Measurements from ENCODE around the gene CHRM5. TPM values are rescaled to one million over a fixed set of nuclear protein-coding genes. Genes with fewer than 3 reads are reported as not detected.

The CHRM5 gene
- total RNA-seq, 1 donor from 2014 or later = not detected

- H3K36me3 ChIP-seq = no peaks in the 10 kb centered on the region
- no peak overlapping the region for H3K4me3 ChIP-seq
- no peaks in the 10 kb centered on the region for H3K4me1 ChIP-seq
- H3K27ac ChIP-seq = no peak overlapping the region
- ATAC-seq (no peak), DNase-seq (no peak)
- intact Hi-C loops (cut with DNase I) = no loop called here
- no peaks in the 10 kb centered on the region for H3K9me3 ChIP-seq
- no peak for TF ChIP-seq CTCF (IDR thresholded peaks at IDR 0.05)
- no peaks in the 10 kb centered on the region for H3K27me3 ChIP-seq (ENCODE audit: low read depth)
Observed at GRCh38 chr15:33971811-33972210, 3.5 kb downstream of the CHRM5 start.

GRCh38 chr15:33975022-33975565 is 6.8 kb downstream of the CHRM5 start:
- H3K9me3 ChIP-seq = no peaks in the 10 kb centered on the region
- no peaks in the 10 kb centered on the region for H3K36me3 ChIP-seq

GRCh38 chr15:33980159-33980558 is 11.9 kb downstream of the CHRM5 start:
- ATAC-seq (no peak), DNase-seq (no peak)
- no peak overlapping the region for H3K27ac ChIP-seq
- no peaks in the 10 kb centered on the region for H3K27me3 ChIP-seq (ENCODE audit: low read depth)
- intact Hi-C loops (cut with DNase I) = no loop called here
- no peaks in the 10 kb centered on the region for H3K4me1 ChIP-seq
- no peak for TF ChIP-seq CTCF (IDR thresholded peaks at IDR 0.05)
- H3K9me3 ChIP-seq = no peaks in the 10 kb centered on the region
- H3K36me3 ChIP-seq = no peaks in the 10 kb centered on the region
- H3K4me3 ChIP-seq = no peak overlapping the region

More at GRCh38 chr15:33975022-33975565, 6.8 kb downstream of the CHRM5 start:
- no peak overlapping the region for H3K4me3 ChIP-seq
- H3K27ac ChIP-seq = no peak overlapping the region
- intact Hi-C loops (cut with DNase I) = no loop called here
- ATAC-seq (no peak), DNase-seq (no peak)
- TF ChIP-seq CTCF (IDR thresholded peaks at IDR 0.05) = no peak
- no peaks in the 10 kb centered on the region for H3K4me1 ChIP-seq
- H3K27me3 ChIP-seq (ENCODE audit: low read depth) = no peaks in the 10 kb centered on the region

- ATAC-seq (no peak), DNase-seq (no peak)
- TF ChIP-seq CTCF (IDR thresholded peaks at IDR 0.05) = no peak
- Histone ChIP-seq H3K27me3 (ENCODE audit: low read depth) (no peaks in the 10 kb centered on the region), H3K27ac (no peak overlapping the region), H3K9me3 (no peaks in the 10 kb centered on the region), H3K4me3 (no peak overlapping the region), H3K36me3 (no peaks in the 10 kb centered on the region), H3K4me1 (no peaks in the 10 kb centered on the region)
- intact Hi-C loops (cut with DNase I) = no loop called here
Observed at GRCh38 chr15:33982516-33982915, 14.2 kb downstream of the CHRM5 start.

DNA sequence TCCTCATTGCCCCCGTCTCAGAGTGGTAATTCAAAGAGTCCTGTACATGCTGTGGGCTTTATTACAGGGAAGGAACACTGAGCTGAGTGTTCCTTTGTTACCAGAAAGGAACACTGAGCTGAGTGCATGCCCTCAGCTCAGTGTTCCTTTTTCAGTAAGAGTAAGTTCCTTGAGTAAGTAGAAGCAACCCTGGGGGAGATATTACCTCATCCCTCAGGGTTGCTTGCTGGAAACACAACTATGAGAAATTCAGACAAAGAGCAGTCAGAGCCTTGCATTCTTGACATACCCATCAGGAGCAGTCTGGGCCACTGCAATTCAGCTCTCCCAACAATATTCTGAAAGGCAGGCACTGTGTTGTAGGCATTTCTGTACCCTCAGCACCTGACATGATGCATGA is 17.0 kb downstream of the CHRM5 start:
- Histone ChIP-seq H3K4me3 (no peak overlapping the region), H3K27me3 (ENCODE audit: low read depth) (no peaks in the 10 kb centered on the region), H3K9me3 (no peaks in the 10 kb centered on the region), H3K27ac (no peak overlapping the region), H3K4me1 (no peaks in the 10 kb centered on the region), H3K36me3 (no peaks in the 10 kb centered on the region)
- intact Hi-C loops (cut with DNase I) = no loop called here
- no peak for TF ChIP-seq CTCF (IDR thresholded peaks at IDR 0.05)
- ATAC-seq (peak in 1 of 2 donors; percentile 15), DNase-seq (no peak)

DNA sequence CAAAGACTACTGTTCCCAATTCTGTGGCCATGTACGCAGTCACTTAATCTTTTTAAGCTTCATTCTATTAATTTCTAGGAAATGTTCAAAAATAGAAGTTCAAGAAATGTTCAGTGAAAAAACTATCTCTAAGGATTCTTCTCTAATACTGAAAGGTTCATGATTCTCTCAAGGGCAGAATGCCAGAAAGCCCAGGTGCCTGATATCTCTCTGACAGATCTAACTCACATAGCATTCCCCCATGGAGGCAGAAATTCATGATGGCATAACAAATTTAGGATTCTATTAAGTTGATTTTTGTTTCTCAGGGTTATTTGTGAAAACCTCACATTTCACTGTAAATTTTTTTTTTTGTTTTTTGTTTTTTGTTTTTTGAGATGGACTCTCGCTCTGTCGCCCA is 17.5 kb downstream of the CHRM5 start:
- TF ChIP-seq CTCF (IDR thresholded peaks at IDR 0.05) = no peak
- no peak for ATAC-seq
- intact Hi-C loops (cut with DNase I) = no loop called here

More for the DNA sequence above, 17.5 kb downstream of the CHRM5 start:
- H3K9me3 ChIP-seq = no peaks in the 10 kb centered on the region
- no peaks in the 10 kb centered on the region for H3K27me3 ChIP-seq (ENCODE audit: low read depth)
- H3K4me1 ChIP-seq = no peaks in the 10 kb centered on the region
- no peak overlapping the region for H3K4me3 ChIP-seq
- H3K36me3 ChIP-seq = no peaks in the 10 kb centered on the region
- H3K27ac ChIP-seq = no peak overlapping the region
- no peak for DNase-seq
